ENCODE measurements around the gene KCNF1.
"Not testable (repeated sequence)": the region's sequence is repeated elsewhere in the genome, so short reads cannot be mapped to it uniquely, and the experiment has no call there.

Gene KCNF1

DNA sequence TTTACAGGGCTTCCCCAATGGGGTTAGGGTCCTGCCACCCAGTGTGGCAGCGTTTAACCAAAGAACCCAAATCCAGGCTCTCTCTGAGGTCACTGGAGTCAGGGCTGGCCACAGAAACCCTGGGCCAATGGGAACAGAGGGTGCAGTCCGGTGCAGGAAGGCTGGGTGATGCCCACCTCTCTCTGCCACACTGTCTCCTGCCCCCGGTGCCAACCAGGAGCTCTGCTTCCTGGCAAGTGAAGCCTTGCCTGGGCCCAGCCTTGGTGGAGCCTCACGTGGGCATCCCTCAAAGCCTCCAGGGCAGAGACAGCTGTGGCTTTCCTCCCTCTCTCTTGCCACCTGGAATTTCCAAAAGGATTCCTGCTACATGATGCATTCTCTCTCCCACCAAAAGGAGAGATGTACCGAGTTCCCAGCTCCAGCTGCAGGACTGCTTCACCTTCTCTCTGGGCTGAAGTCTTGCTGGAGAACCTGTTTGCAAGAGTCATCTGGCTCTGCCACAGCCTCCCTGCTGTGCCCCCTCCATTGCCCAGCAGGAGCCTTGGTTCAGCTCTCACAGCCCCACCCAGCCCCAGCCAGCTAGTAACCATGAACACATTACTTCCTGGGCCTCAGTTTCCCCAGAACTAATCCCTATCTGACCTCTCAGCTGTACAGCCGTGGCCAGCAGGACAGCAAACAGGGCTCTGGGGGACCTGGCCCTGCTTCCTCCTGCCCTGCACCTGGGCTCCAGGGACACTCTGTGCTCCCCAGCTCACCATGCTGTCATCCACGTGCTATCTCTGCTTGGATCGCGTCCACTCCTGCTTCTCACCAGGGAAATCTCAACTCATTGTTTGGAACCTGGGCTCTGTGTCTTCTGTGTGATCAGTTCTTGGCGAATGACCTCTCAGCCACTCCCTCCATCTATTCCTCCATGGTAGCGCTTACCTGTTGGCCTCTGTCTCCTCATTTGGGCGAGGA, 43.4 kb downstream of the KCNF1 start:
- no peaks in the 10 kb centered on the region for H3K27me3 ChIP-seq (ENCODE audit: control insufficient read depth, insufficient read depth, low read length)
- no peaks in the 10 kb centered on the region; the same call in 1 of the 2 replicates for H3K36me3 ChIP-seq (ENCODE audit: control insufficient read depth, insufficient read depth, low read length)
- no peak for DNase-seq (ENCODE audit: low read depth, low spot score)
- no peak overlapping the region for H3K4me3 ChIP-seq (ENCODE audit: low read length)
- no peaks in the 10 kb centered on the region; the same call in 1 of the 2 replicates for H3K4me1 ChIP-seq (ENCODE audit: control insufficient read depth, insufficient read depth, low read length)
- WGBS (ENCODE audit: insufficient coverage, insufficient read length): no CpG with 5 or more reads among the region's 12 CpGs
- H3K9me3 ChIP-seq (ENCODE audit: control insufficient read depth, insufficient read depth, low read length): no peaks in the 10 kb centered on the region
- H3K27ac ChIP-seq (ENCODE audit: low read length): no peak overlapping the region

DNA sequence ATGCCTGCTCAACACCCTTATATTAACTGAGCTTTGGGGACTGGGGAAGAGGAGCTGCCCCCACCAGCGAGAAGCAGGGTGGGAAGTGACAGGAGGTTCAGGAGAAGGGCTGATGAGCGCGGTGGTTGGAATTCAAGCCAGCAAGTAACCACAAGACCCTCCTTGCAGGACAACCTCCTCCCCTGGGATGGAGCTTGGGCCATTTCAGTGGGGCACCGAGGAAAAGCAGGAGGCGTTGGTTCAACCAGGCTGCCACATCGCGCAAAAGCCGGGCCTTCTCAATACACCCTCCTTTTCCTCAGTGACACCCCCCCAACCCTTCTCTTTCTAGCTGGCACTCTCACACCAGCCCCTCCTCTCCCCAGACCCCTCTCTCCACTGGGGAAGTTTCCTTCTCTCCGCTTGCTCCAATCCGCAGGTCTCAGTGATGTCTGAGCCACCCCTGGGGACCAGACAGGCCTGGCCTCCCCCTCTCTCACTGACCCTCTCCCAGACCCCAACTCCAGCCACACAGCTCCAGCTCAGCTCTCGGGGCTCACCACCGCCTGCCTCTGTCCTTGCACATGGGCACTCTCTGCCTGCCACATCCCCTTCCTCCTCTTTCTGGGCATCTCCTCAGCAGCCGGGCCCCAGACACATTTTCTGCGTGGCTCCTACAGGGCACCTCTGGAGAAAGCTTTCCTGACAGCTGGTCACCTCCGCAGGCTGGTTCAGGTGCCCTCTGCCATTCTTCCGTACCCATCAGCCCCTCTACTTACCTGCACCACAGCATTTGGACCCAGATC, 44.5 kb downstream of the KCNF1 start:
- Histone ChIP-seq H3K4me1 (ENCODE audit: control insufficient read depth, insufficient read depth, low read length) (no peaks in the 10 kb centered on the region; the same call in 1 of the 2 replicates), H3K36me3 (ENCODE audit: control insufficient read depth, insufficient read depth, low read length) (no peaks in the 10 kb centered on the region; the same call in 1 of the 2 replicates), H3K9me3 (ENCODE audit: control insufficient read depth, insufficient read depth, low read length) (no peaks in the 10 kb centered on the region), H3K4me3 (ENCODE audit: low read length) (no peak overlapping the region), H3K27ac (ENCODE audit: low read length) (no peak overlapping the region), H3K27me3 (ENCODE audit: control insufficient read depth, insufficient read depth, low read length) (no peaks in the 10 kb centered on the region)
- WGBS (ENCODE audit: insufficient coverage, insufficient read length): no CpG with 5 or more reads among the region's 16 CpGs
- no peak for DNase-seq (ENCODE audit: low read depth, low spot score)

DNA sequence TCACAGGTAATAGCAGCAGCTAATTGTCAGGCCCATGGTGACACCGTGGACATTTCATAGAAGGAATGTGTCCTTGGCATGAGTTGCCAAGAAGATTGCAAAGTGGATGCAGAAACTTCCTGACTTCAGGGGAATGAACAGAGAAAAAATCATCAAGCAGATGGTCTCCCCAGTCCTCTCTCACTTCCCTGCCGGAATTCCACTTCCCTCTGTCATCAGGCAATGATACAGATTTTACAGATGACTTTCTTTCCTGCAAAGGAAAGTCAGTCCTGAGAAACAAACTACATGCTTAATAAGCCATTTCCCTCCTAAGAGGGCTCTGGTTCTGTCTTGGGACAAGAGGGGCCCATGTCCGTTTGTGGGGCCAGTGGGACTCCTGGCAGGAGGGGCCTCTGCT, 45.7 kb downstream of the KCNF1 start:
- H3K4me3 ChIP-seq (ENCODE audit: low read length): no peak overlapping the region
- H3K36me3 ChIP-seq (ENCODE audit: control insufficient read depth, insufficient read depth, low read length): no peaks in the 10 kb centered on the region; the same call in 1 of the 2 replicates
- no CpG with 5 or more reads among the region's 3 CpGs for WGBS (ENCODE audit: insufficient coverage, insufficient read length)

DNA sequence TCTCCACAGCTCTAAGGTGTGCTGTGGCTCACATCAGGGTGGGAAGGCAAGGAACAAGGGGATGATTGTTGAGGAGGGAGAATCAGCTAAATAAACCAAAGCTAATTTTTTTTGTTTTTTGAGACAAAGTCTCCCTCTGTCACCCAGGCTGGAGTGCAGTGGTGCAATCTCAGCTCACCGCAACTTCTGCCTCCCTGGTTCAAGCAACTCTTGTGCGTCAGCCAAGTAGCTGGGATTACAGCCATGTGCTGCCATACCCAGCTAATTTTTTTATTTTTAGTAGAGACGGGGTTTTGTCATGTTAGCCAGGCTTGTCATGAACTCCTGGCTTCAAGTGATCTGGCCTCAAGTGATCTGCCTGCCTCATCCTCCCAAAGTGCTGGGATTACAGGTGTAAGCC, 46.7 kb downstream of the KCNF1 start:
- H3K27me3 ChIP-seq (ENCODE audit: control insufficient read depth, insufficient read depth, low read length); H3K4me3 ChIP-seq (ENCODE audit: low read length); H3K4me1 ChIP-seq (ENCODE audit: control insufficient read depth, insufficient read depth, low read length); H3K27ac ChIP-seq (ENCODE audit: low read length); H3K36me3 ChIP-seq (ENCODE audit: control insufficient read depth, insufficient read depth, low read length); DNase-seq (ENCODE audit: low read depth, low spot score); H3K9me3 ChIP-seq (ENCODE audit: control insufficient read depth, insufficient read depth, low read length): not testable (repeated sequence)
- no CpG with 5 or more reads among the region's 3 CpGs for WGBS (ENCODE audit: insufficient coverage, insufficient read length)

More for the DNA sequence above, 45.7 kb downstream of the KCNF1 start:
- no peaks in the 10 kb centered on the region for H3K9me3 ChIP-seq (ENCODE audit: control insufficient read depth, insufficient read depth, low read length)
- DNase-seq (ENCODE audit: low read depth, low spot score): no peak
- H3K27me3 ChIP-seq (ENCODE audit: control insufficient read depth, insufficient read depth, low read length): no peaks in the 10 kb centered on the region
- no peak overlapping the region for H3K27ac ChIP-seq (ENCODE audit: low read length)
- H3K4me1 ChIP-seq (ENCODE audit: control insufficient read depth, insufficient read depth, low read length): no peaks in the 10 kb centered on the region

DNA sequence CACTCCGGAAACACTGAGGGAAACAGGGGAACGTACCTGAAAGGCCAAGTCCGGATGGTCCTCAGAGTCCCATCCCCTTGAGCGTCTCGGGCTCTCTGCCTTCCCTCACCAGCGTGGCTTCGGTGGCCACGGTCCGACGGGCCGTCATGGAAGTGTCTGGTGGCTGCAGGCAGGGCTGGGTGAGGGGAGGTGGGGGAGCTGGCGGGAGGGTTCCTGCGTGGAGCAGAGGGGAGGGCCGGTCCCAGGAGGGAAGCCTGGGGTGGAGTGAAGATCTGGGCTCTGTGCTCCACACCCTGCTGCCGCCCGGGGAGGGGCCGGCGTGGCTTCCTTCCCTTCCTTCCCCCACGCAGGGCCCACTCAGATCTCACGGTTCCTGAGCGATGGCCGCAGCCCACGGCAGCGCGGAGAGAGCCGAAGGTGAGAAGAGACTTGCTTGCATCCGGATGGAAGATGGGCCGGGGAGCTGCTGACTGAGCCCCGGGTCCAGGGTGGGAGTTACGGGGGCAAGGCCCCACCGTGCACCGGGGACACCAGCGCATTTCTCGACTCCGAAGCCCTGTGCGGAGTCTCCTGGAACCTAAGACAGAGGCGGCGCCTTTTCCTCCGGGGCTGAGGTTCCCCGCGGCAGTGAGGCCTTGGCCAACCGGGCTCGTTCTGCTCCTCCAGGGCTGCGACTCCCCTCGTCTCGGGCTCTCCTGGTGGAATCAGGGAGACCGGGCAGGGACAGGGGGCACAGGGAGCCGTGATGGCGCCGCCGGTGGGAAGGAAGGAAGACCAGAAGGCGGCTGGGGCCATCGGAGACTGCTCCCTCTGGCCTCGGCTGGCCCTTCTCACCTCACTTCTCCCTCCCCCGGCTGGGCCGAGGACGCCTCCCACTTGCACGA, 49.1 kb downstream of the KCNF1 start:
- WGBS (ENCODE audit: insufficient coverage, insufficient read length): no CpG with 5 or more reads among the region's 58 CpGs
- H3K27me3 ChIP-seq (ENCODE audit: control insufficient read depth, insufficient read depth, low read length): no peaks in the 10 kb centered on the region
- no peaks in the 10 kb centered on the region for H3K9me3 ChIP-seq (ENCODE audit: control insufficient read depth, insufficient read depth, low read length)

DNA sequence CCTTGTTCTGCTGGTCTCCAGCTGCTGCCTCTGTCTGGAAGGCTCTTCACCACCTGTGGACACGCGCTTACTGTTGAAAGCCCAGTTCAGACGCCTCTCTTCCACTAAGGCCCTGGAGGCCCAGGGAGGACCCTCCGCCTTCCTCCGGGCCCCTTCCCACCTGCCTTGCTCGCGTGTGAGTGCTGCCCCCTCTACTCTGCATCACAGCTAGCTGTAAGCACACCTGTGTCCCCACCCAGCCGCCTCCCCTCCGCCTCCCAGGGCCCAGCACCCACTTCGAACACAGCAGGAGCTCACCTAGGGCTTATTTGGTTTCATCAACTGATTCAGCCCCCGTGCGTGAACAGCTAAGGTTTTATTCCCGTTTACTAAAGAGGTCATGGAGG, 49.7 kb downstream of the KCNF1 start:
- WGBS (ENCODE audit: insufficient coverage, insufficient read length): no CpG with 5 or more reads among the region's 13 CpGs
- Histone ChIP-seq H3K9me3 (ENCODE audit: control insufficient read depth, insufficient read depth, low read length) (no peaks in the 10 kb centered on the region), H3K4me3 (ENCODE audit: low read length) (no peak overlapping the region), H3K27ac (ENCODE audit: low read length) (no peak overlapping the region), H3K4me1 (ENCODE audit: control insufficient read depth, insufficient read depth, low read length) (peaks cover 2% of the 10 kb centered on the region), H3K27me3 (ENCODE audit: control insufficient read depth, insufficient read depth, low read length) (no peaks in the 10 kb centered on the region), H3K36me3 (ENCODE audit: control insufficient read depth, insufficient read depth, low read length) (no peaks in the 10 kb centered on the region; the same call in 1 of the 2 replicates)
- DNase-seq (ENCODE audit: low read depth, low spot score): no peak

More for the DNA sequence above, 49.1 kb downstream of the KCNF1 start:
- no peak overlapping the region for H3K27ac ChIP-seq (ENCODE audit: low read length)
- H3K4me3 ChIP-seq (ENCODE audit: low read length): no peak overlapping the region
- H3K36me3 ChIP-seq (ENCODE audit: control insufficient read depth, insufficient read depth, low read length): no peaks in the 10 kb centered on the region; the same call in 1 of the 2 replicates
- DNase-seq (ENCODE audit: low read depth, low spot score): no peak
- peaks cover 2% of the 10 kb centered on the region for H3K4me1 ChIP-seq (ENCODE audit: control insufficient read depth, insufficient read depth, low read length)

DNA sequence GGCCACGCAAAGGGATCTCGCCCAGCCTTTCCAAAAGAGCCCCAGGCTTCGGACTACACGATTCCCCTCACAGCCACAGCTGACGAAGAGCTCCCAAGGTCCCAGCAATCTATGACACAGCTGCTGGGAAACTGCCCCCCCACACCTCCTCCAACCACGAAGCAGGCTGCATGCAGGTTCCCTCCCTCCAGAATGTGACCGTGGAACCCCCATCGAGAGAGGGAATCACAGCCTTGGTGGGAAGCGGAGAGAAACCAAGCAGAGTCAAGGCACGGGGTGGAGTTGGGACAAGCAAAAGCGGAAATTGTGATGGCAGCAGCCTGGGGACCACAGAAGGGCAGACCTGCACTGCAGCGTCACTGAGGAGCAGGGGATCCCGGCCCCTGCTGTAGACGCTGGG, 50.3 kb downstream of the KCNF1 start:
- H3K27ac ChIP-seq (ENCODE audit: low read length): no peak overlapping the region
- DNase-seq (ENCODE audit: low read depth, low spot score): no peak
- no peaks in the 10 kb centered on the region for H3K27me3 ChIP-seq (ENCODE audit: control insufficient read depth, insufficient read depth, low read length)
- H3K9me3 ChIP-seq (ENCODE audit: control insufficient read depth, insufficient read depth, low read length): no peaks in the 10 kb centered on the region
- no peaks in the 10 kb centered on the region; the same call in 1 of the 2 replicates for H3K36me3 ChIP-seq (ENCODE audit: control insufficient read depth, insufficient read depth, low read length)
- no peak overlapping the region for H3K4me3 ChIP-seq (ENCODE audit: low read length)
- peaks cover 2% of the 10 kb centered on the region for H3K4me1 ChIP-seq (ENCODE audit: control insufficient read depth, insufficient read depth, low read length)
- no CpG with 5 or more reads among the region's 14 CpGs for WGBS (ENCODE audit: insufficient coverage, insufficient read length)

DNA sequence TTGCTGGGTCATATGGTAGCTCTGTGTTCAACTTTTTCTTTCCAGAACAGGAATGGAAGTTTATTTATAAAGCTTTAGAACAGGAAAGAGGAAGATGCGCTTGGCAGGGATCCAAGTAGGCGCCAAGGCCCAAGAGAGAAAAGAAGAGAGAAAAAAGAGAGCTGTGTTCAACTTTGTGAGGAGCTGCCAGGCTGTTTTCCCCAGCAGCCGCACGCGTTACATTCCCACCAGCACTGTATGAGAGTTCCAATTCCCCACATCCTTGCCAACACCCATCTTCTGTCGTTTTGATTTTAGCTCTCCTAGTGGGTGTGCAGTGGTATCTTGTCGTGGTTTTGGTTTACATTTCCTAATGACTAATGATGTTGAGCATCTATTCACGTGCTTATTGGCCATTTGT, 51.4 kb downstream of the KCNF1 start:
- Histone ChIP-seq H3K36me3 (ENCODE audit: control insufficient read depth, insufficient read depth, low read length) (no peaks in the 10 kb centered on the region; the same call in 1 of the 2 replicates), H3K4me1 (ENCODE audit: control insufficient read depth, insufficient read depth, low read length) (peaks cover 2% of the 10 kb centered on the region), H3K27me3 (ENCODE audit: control insufficient read depth, insufficient read depth, low read length) (no peaks in the 10 kb centered on the region), H3K27ac (ENCODE audit: low read length) (no peak overlapping the region), H3K9me3 (ENCODE audit: control insufficient read depth, insufficient read depth, low read length) (no peaks in the 10 kb centered on the region), H3K4me3 (ENCODE audit: low read length) (no peak overlapping the region)
- WGBS (ENCODE audit: insufficient coverage, insufficient read length): no CpG with 5 or more reads among the region's 8 CpGs
- no peak for DNase-seq (ENCODE audit: low read depth, low spot score)
